AG10803 (cell line): ENCODE measurements around the gene CACNA1C.

ENCODE experiments used
- DNase-seq: peaks from one replicate; pipeline ENCODE4 v3.0.0; 2010; ENCODE audit warnings: low read depth
- H3K4me3 ChIP-seq: 2 replicates; pipeline ENCODE4 v1.5.1; 2011; ENCODE audit warnings: mild to moderate bottlenecking, low read length, control low read depth
- TF ChIP-seq, protein P1 (sequence below): conservative IDR thresholded peaks from 2 replicates; pipeline ENCODE4 v1.5.1; 2011; ENCODE audit warnings: mild to moderate bottlenecking, low read length, control low read depth, inconsistent platforms

Gene CACNA1C

DNA sequence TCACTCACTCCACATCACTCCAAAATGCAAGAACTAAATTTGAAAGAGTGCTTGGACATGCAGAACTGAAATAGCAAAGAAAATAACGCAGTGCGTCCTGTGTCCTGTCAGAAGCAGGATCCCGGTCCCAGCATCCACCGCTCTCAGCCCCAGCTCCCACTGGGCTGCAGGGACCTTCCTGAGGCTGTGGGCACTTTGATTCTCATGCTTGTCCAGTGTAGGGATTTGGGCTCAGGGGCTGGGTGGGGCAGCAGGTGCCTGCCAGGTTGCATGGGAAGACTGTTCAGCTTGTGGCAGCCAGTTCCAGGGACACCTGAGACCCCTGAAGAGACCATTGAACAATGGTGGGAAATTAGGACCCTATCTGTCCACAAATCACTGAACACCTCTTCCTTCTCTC lies 602.0 kb downstream of the CACNA1C start:
- DNase-seq = no peak
- TF ChIP-seq, protein P1, sequence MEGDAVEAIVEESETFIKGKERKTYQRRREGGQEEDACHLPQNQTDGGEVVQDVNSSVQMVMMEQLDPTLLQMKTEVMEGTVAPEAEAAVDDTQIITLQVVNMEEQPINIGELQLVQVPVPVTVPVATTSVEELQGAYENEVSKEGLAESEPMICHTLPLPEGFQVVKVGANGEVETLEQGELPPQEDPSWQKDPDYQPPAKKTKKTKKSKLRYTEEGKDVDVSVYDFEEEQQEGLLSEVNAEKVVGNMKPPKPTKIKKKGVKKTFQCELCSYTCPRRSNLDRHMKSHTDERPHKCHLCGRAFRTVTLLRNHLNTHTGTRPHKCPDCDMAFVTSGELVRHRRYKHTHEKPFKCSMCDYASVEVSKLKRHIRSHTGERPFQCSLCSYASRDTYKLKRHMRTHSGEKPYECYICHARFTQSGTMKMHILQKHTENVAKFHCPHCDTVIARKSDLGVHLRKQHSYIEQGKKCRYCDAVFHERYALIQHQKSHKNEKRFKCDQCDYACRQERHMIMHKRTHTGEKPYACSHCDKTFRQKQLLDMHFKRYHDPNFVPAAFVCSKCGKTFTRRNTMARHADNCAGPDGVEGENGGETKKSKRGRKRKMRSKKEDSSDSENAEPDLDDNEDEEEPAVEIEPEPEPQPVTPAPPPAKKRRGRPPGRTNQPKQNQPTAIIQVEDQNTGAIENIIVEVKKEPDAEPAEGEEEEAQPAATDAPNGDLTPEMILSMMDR = no peak
- H3K4me3 ChIP-seq = no peak overlapping the region

DNA sequence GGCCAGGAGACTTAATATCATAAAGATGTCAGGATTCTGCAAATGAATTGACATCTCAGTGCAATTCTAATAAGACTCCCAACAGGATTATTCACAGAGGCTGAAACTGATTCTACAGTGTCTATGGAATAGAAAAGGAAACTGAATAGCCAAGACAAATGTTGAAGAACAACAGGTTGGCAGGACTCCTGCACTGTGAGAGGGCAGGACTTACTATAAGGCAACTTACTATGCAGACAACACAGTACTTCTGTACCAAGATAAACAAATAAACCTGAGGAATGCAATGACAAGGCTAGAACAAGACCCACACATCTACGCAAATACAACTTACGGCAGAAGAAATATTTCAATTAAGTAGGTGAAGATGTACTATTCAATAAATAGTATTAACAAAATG lies 609.7 kb downstream of the CACNA1C start:
- no peak for DNase-seq
- H3K4me3 ChIP-seq = no peak overlapping the region
- TF ChIP-seq, protein P1 = no peak

DNA sequence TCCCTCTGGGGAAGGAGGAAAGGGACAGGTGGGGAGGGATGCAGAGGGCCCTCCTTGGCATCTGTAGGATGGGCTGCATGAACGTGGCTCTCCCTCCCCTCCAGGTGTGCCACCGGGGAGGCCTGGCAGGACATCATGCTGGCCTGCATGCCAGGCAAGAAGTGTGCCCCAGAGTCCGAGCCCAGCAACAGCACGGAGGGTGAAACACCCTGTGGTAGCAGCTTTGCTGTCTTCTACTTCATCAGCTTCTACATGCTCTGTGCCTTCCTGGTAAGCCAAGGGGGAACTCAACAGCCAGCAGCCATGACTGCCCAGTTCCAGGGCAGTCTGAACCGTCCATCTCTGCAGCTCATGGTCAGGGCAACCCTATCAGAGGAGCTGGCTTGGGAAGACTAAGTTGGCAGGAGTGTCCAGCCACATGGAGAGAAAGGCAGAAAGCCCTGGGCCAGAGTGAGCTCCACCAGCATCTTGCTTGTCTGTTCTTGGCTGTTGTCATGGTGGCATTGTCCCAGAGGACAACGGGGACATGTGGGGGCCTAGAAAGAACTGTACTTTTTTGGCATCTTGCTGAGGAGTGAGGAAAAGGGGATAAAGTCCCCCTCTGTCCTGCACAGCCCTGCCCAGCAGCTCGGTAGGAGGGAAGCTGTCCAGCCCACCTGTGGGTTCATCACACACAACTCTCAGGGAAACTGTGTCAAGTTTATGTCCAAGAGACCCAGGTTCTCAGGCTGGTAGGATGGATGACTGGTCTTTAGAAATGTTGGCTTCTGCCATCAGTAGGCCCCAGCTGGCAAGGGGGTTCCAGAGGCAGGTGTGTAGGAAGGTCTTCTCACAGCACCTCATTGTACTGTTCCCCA lies 612.2 kb downstream of the CACNA1C start:
- no peak overlapping the region for H3K4me3 ChIP-seq
- TF ChIP-seq, protein P1 = no peak
- no peak for DNase-seq

DNA sequence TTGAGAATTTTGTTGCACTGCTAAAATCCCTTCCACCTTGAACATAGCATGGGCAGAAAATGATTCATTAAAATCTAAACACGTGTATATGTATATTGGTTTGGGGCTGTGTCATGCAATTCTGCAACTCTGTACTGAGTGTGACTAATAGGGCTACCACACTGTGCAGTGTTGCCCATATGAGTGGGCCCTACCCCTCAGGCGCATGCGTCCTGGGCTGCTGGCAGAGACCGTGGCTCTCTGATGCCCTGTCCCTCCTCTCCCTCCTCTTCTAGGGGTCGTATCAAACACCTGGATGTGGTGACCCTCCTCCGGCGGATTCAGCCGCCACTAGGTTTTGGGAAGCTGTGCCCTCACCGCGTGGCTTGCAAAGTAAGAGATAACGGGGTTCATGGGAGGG lies 613.6 kb downstream of the CACNA1C start:
- no peak overlapping the region for H3K4me3 ChIP-seq
- DNase-seq = no peak
- TF ChIP-seq, protein P1 = no peak

DNA sequence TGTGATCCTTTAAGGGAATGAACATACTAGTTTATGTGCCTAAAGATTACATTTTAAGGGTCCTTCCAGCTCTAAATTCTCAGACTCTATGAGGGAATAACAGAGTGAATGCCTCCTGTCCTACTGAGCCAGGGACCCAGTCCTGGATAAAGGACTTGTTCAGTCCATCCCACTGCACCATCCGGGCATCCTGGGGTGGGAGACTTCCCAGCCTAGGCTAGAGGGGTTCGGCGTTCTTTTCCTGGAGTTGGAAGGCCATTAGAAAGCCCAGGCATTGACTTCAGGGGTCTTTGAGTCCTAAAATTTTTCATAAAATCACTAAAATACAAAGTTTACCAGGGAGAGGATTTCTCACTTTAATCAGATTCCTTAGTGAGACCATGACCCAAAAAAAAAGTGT lies 614.1 kb downstream of the CACNA1C start:
- no peak overlapping the region for H3K4me3 ChIP-seq
- DNase-seq = no peak
- TF ChIP-seq, protein P1 = no peak

DNA sequence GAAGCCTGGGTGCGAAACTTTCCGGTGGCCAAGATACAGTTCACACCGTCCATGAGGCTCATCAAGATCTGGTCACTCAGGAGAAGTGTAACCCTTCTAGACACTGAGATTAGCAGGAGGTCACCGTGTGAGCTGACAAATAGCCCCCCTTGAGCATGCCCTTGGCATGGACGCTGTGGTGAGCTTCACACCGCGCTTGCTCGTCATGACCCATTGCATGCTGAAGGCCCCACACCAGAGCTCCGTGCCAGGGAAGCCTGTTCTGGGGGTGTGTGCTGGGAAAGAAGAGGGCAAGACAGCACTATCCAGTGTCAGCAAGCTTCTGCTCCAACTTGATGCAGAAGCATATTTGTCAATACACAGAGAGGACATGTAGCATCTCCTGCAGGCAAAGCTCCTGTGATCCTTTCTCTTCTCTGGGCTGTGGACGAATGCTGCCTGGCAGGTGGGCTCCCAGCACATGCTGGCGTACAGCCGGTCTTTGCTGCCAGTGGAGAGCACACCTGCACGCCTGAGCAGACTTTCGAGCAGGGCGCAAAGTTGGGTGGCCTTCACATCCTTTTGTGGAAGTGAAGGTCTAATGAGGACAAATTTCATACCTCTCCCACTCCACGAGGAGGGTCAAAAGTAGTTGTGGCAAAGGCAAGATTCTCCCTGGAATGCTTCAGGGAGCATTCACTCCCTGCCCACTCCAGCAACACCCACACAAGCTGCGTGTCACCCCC lies 615.1 kb downstream of the CACNA1C start:
- no peak overlapping the region for H3K4me3 ChIP-seq
- DNase-seq = no peak
- TF ChIP-seq, protein P1 = no peak

DNA sequence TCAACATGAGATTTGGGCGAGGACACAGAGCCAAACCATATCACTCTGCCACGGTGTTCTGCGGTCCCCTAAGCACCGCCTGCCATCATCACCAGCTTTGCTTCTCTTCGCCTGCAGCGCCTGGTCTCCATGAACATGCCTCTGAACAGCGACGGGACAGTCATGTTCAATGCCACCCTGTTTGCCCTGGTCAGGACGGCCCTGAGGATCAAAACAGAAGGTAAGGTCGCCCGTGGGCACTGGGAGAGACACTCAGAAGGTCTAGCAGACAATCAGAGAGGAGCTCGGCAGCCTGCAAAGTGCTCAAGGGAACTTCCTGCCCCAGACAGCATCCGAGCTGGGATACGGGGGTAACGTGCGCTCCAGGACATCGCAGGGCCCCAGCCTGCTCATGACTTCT lies 616.0 kb downstream of the CACNA1C start:
- H3K4me3 ChIP-seq = no peak overlapping the region
- no peak for DNase-seq
- TF ChIP-seq, protein P1 = no peak
